MM.1S (cell line): ENCODE data around the gene GTF3C2.

ENCODE experiments used
- CTCF ChIP-seq: fragments of 300-600 bp; sonication (generic); IDR thresholded peaks from 2 replicates; pipeline ENCODE4 v1.5.1; 2016; ENCODE audit warnings: antibody characterized with exemption, low read length, mixed read lengths
- EZH2 ChIP-seq: fragments of 300-600 bp; sonication (generic); optimal IDR thresholded peaks from 2 replicates; pipeline ENCODE3; 2017; ENCODE audit warnings: low read depth, mild to moderate bottlenecking, antibody characterized with exemption, low read length, mixed read lengths

- TF ChIP-seq EZH2 (no peak), CTCF (no peak)
Measured at GRCh38 chr2:27378809-27379290, 22.3 kb upstream of the GTF3C2 start.
